K562 (cell line): ENCODE measurements around the gene KATNB1. TPM values are rescaled to one million over a fixed set of nuclear protein-coding genes. Genes with fewer than 3 reads are reported as not detected.

ENCODE experiments used
- ATAC-seq: fragments of 200-7000 bp; cut with Tn5 transposase; 3 replicates; pipeline ENCODE4 v1.9.1; 2020; ENCODE audit warnings: moderate library complexity
- BruUV-seq: library from RNA; stranded (reverse); fragments of 400-500 nt; replicated peaks from 2 replicates; lab custom pipeline; 2021; lab: Mats Ljungman, UMichigan
- CTCF ChIA-PET: fragments of 300-600 bp; formaldehyde crosslinking; extraction: SDS; loops from one replicate; lab custom pipeline; 2021; ENCODE audit warnings: low intra/inter-chr PET ratio; lab: Yijun Ruan, JAX
- POLR2A ChIA-PET: fragments of 300-600, 350-650 bp; sonication (Branson Sonifier 250); formaldehyde crosslinking; extraction: SDS; loops from one replicate; lab custom pipeline; 2021; ENCODE audit warnings: antibody characterized with exemption, inconsistent platforms; lab: Yijun Ruan, JAX
- DNase-seq, 4 experiments: peaks; one replicate each; pipeline versions ENCODE4 v3.0.0 to v3.0.0-alpha.2; 2011 to 2018; ENCODE audit warnings: low spot score in 3 of 4, mixed read lengths in 3 of 4; ENCODE audit errors: extremely low read depth in 1 of 4
- FAIRE-seq: peaks from 2 replicates; lab custom pipeline; 2011; peaks lifted over from hg19 to GRCh38; lab: Jason Lieb, UNC
- H2AFZ ChIP-seq: 2 replicates; pipeline ENCODE4 v1.6.0; 2011; ENCODE audit warnings: low read depth, low read length, control low read depth, inconsistent platforms
- H3K27ac ChIP-seq: fragments of 200-600 bp; 3 replicates; pipeline ENCODE4 v1.8.0; 2011; ENCODE audit warnings: low read depth, mild to moderate bottlenecking, control low read depth, inconsistent platforms, low read length, moderate library complexity, mixed read lengths; ENCODE audit errors: extremely low read depth
- H3K27me3 ChIP-seq, 2 experiments: fragments of 300-600 bp in 1 of 2; 2 replicates in 1 of 2; 3 replicates in 1 of 2; pipeline versions ENCODE4 v1.6.0 to v1.8.0; 2011; ENCODE audit warnings: inconsistent platforms in 2 of 2, low read length in 2 of 2, mild to moderate bottlenecking in 1 of 2, mixed read lengths in 1 of 2, moderate library complexity in 1 of 2; ENCODE audit not compliant: control insufficient read depth in 2 of 2, insufficient read depth in 2 of 2
- H3K36me3 ChIP-seq: fragments of 300-600 bp; 3 replicates; pipeline ENCODE4 v1.8.0; 2011; ENCODE audit warnings: mild to moderate bottlenecking, low read length, inconsistent platforms; ENCODE audit not compliant: control insufficient read depth, insufficient read depth
- H3K4me1 ChIP-seq, 2 experiments: fragments of 200-600 bp in 1 of 2; replicated peaks in 1 of 2; 2 replicates in 1 of 2; 3 replicates in 1 of 2; pipeline versions ENCODE4 v1.5.1 to v1.8.0; 2011; ENCODE audit warnings: inconsistent platforms in 2 of 2, low read length in 2 of 2, mild to moderate bottlenecking in 1 of 2, mixed read lengths in 1 of 2, moderate library complexity in 1 of 2; ENCODE audit not compliant: control insufficient read depth in 2 of 2, insufficient read depth in 2 of 2
- H3K4me2 ChIP-seq: 2 replicates; pipeline ENCODE4 v1.6.1; 2011; ENCODE audit warnings: low read length, control low read depth, inconsistent platforms, mixed read lengths; ENCODE audit not compliant: insufficient read depth
- H3K4me3 ChIP-seq: fragments of 200-600 bp; sonication (generic), shearing (Covaris generic); 2 replicates; pipeline ENCODE4 v1.5.1; 2016; ENCODE audit warnings: control low read depth, inconsistent platforms
- H3K79me2 ChIP-seq: fragments of 200-600 bp; 3 replicates; pipeline ENCODE4 v1.8.0; 2011; ENCODE audit warnings: low read length, inconsistent platforms; ENCODE audit not compliant: control insufficient read depth, insufficient read depth
- H3K9ac ChIP-seq, 2 experiments: 2 replicates each; pipeline versions ENCODE4 v1.6.0 to v1.6.1; 2011; ENCODE audit warnings: low read depth in 2 of 2, low read length in 2 of 2, control low read depth in 1 of 2, inconsistent platforms in 1 of 2, mild to moderate bottlenecking in 1 of 2, mixed read lengths in 1 of 2; ENCODE audit not compliant: insufficient read depth in 1 of 2
- H3K9me1 ChIP-seq: one replicate; pipeline ENCODE4 v1.6.0; 2011; ENCODE audit warnings: inconsistent platforms, mild to moderate bottlenecking, low read length, moderate library complexity; ENCODE audit not compliant: control insufficient read depth, insufficient read depth
- H3K9me3 ChIP-seq: replicated peaks from 2 replicates; pipeline ENCODE4 v1.5.1; 2011; ENCODE audit warnings: low read depth, low read length, inconsistent platforms; ENCODE audit not compliant: control insufficient read depth, insufficient read depth
- H4K20me1 ChIP-seq: replicated peaks from 2 replicates; pipeline ENCODE4 v1.6.1; 2011; ENCODE audit warnings: low read length, inconsistent platforms, mixed read lengths; ENCODE audit not compliant: control insufficient read depth, insufficient read depth
- DPF2 ChIP-seq: fragments of 450-650 bp; IDR thresholded peaks from 2 replicates; pipeline ENCODE4 v1.6.1; 2016
- FIP1L1 ChIP-seq: fragments of 200-400 bp; formaldehyde crosslinking; IDR thresholded peaks from 2 replicates; pipeline ENCODE4 v1.6.1; 2018; ENCODE audit warnings: mild to moderate bottlenecking, low read depth, low read length; ENCODE audit not compliant: poor library complexity, severe bottlenecking
- NFRKB ChIP-seq: fragments of 450-650 bp; IDR thresholded peaks from 2 replicates; pipeline ENCODE4 v1.6.1; 2016; ENCODE audit warnings: low read depth
- RBM39 ChIP-seq: fragments of 200-400 bp; formaldehyde crosslinking; optimal IDR thresholded peaks from 2 replicates; pipeline ENCODE3; 2018; ENCODE audit warnings: low read depth, low read length
- TARDBP ChIP-seq: fragments of 450-650 bp; IDR thresholded peaks from 2 replicates; pipeline ENCODE4 v1.6.1; 2016
- WGBS: fragments of 100-300 bp; shearing (Covaris generic); methylation state at CpG from one replicate; pipeline ENCODE4 v1.1.6; 2016; ENCODE audit warnings: low coverage, mixed read lengths; ENCODE audit not compliant: insufficient coverage; ENCODE audit errors: missing lambda C conversion rate; 5-methylcytosine and 5-hydroxymethylcytosine counted together
- in situ Hi-C: fragments of 300-500 bp; cut with MboI; formaldehyde crosslinking; loops from 4 replicates; pipeline ENCODE4 v1.15.0; 2018; ENCODE audit warnings: inconsistent platforms, mixed read lengths
- intact Hi-C: fragments of 100-400 bp; cut with micrococcal nuclease; formaldehyde crosslinking; loops from 2 replicates; pipeline ENCODE4 v1.14.2; 2022
- polyA plus RNA-seq, 8 experiments: library from polyadenylated mRNA; depleted of rRNA in 4 of 8; stranded (reverse) in 5 of 8; unstranded in 3 of 8; fragments of >200 nt; fragmentation: Nextera tagmentation in 2 of 8; fragmentation: Illumina TruSeq in 1 of 8; extraction: Ambion mirVana in 2 of 8; extraction: Trizol in 1 of 8; gene quantifications; 2 replicates each; pipeline versions ENCODE4 v1.2.1 to v1.2.3, GENCODE V29; 2011 to 2014; ENCODE audit warnings: inconsistent platforms in 1 of 8, missing spikeins in 1 of 8
- total RNA-seq, 7 experiments: library from RNA; depleted of rRNA in 6 of 7; stranded (reverse); fragments of >200 nt in 6 of 7; fragmentation: Illumina TruSeq in 2 of 7; extraction: Trizol in 2 of 7; gene quantifications; 2 replicates each; pipeline versions ENCODE4 v1.2.1 to v1.2.3, GENCODE V29; 2011 to 2021; ENCODE audit warnings: low replicate concordance in 1 of 7
- TF ChIP-seq, protein P1 (sequence below): fragments of 250-450 bp; sonication (Bioruptor Pico); IDR thresholded peaks from 2 replicates; pipeline ENCODE4 v1.5.0; 2021
- TF ChIP-seq, protein P2 (sequence below): sonication (generic); formaldehyde crosslinking; IDR thresholded peaks from 2 replicates; pipeline ENCODE4 v1.8.1; 2022; ENCODE audit warnings: missing genetic modification reagents
- TF ChIP-seq, protein P3 (sequence below): fragments of 450-650 bp; formaldehyde crosslinking; IDR thresholded peaks from 2 replicates; pipeline ENCODE4 v1.4.0; 2020; ENCODE audit warnings: mild to moderate bottlenecking, moderate library complexity
- TF ChIP-seq, protein P4 (sequence below): fragments of 250-450 bp; sonication (Bioruptor Pico); IDR thresholded peaks from 2 replicates; pipeline ENCODE4 v1.5.0; 2021; ENCODE audit warnings: mild to moderate bottlenecking, borderline replicate concordance
- TF ChIP-seq, protein P5 (sequence below): fragments of 450-650 bp; IDR thresholded peaks from 2 replicates; pipeline ENCODE4 v1.6.1; 2016

Gene KATNB1
- total and polyA plus RNA-seq, 9 of the 15 experiments (the other 6 are each of a cell fraction or from before 2014, with no cell fraction given) = 1.2 to 52.6 (median 21.9) TPM

DNA sequence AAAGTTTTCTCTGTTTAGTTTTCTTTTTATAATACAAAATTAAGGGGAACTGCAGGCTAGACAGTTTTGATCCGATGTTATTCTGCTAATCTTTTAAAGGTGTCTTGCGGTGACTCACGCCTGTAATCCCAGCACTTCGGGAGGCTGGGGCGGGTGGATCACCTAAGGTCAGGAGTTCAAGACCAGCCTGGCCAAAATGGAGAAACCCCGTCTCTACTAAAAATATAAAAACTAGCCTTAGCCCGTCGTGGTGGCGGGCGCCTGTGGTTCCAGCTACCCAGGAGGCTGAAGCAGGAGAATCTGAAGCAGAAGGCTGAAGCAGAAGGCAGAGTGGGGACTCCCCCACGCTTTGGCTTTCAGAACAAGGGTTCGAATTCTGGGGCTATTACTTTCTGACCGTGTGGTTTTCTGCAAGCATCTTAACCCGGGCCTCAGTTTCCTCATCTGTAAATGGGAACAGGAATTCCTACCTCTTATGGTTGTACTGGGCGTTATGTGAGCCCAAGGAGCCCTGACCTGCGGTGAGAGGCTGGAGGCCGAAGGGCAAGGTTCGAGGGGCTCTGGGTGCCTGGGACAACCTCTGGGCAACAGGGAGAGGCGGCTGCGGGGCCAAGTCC is 1.2 kb upstream of the KATNB1 start:
- H3K9ac ChIP-seq = peak overlapping the region; percentile 89 to 100
- peak overlapping the region; percentile 88 for H3K4me2 ChIP-seq
- H3K4me3 ChIP-seq = peak overlapping the region; percentile 67
- 0 out of 2 replicates have a peak, but pooled peaks cover 3% of the 10 kb centered on the region for H3K9me3 ChIP-seq
- peaks cover 12% of the 10 kb centered on the region; the same call in 1 of the 3 replicates for H3K36me3 ChIP-seq
- intact Hi-C loops = loop anchor here (10.0 kb wide), 1 partner anchor 270 kb away; the partner anchor contains the start of genes USB1 and ZNF319
- peak overlapping the region; percentile 86 for H3K27ac ChIP-seq
- H3K27me3 ChIP-seq = no peaks in the 10 kb centered on the region
- peak overlapping the region; percentile 84 for H2AFZ ChIP-seq
- peaks cover 17% of the 10 kb centered on the region for H3K79me2 ChIP-seq
- H4K20me1 ChIP-seq = no peaks in the 10 kb centered on the region
- H3K4me1 ChIP-seq = peaks cover 10 to 34% of the 10 kb centered on the region in 2 experiments; a peak in 3 of 5 replicates
- in situ Hi-C loops = no loop called here
- WGBS = under 1% methylated on average over 18 of the region's 20 CpGs
- POLR2A ChIA-PET = interaction anchor here (0.6 to 3.3 kb wide), 10 partner anchors 8 to 963 kb away, joined by 3 to 12 read pairs (median 4); no protein-coding TSS in a partner anchor
- ATAC-seq (peak; percentile 14; the same call in 1 of the 3 replicates), DNase-seq (peak in 1 of 4 experiments; percentile 39), FAIRE-seq (peak; percentile 75)
- no TSS peak for BruUV-seq
- H3K9me1 ChIP-seq = no peaks in the 10 kb centered on the region
- CTCF ChIA-PET = interaction anchor here (3.6 kb wide), 1 partner anchor 86 kb away, joined by 19 read pairs; no protein-coding TSS in a partner anchor
- TF ChIP-seq DPF2 (peak; percentile 66), RBM39 (no peak), TARDBP (no peak), NFRKB (no peak), FIP1L1 (no peak)
- TF ChIP-seq, protein P1, sequence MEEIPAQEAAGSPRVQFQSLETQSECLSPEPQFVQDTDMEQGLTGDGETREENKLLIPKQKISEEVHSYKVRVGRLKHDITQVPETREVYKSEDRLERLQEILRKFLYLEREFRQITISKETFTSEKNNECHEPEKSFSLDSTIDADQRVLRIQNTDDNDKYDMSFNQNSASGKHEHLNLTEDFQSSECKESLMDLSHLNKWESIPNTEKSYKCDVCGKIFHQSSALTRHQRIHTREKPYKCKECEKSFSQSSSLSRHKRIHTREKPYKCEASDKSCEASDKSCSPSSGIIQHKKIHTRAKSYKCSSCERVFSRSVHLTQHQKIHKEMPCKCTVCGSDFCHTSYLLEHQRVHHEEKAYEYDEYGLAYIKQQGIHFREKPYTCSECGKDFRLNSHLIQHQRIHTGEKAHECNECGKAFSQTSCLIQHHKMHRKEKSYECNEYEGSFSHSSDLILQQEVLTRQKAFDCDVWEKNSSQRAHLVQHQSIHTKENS (CRISPR knock-in tag) = no peak
- TF ChIP-seq, protein P2, sequence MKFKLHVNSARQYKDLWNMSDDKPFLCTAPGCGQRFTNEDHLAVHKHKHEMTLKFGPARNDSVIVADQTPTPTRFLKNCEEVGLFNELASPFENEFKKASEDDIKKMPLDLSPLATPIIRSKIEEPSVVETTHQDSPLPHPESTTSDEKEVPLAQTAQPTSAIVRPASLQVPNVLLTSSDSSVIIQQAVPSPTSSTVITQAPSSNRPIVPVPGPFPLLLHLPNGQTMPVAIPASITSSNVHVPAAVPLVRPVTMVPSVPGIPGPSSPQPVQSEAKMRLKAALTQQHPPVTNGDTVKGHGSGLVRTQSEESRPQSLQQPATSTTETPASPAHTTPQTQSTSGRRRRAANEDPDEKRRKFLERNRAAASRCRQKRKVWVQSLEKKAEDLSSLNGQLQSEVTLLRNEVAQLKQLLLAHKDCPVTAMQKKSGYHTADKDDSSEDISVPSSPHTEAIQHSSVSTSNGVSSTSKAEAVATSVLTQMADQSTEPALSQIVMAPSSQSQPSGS (CRISPR knock-in tag) = no peak
- TF ChIP-seq, protein P3, sequence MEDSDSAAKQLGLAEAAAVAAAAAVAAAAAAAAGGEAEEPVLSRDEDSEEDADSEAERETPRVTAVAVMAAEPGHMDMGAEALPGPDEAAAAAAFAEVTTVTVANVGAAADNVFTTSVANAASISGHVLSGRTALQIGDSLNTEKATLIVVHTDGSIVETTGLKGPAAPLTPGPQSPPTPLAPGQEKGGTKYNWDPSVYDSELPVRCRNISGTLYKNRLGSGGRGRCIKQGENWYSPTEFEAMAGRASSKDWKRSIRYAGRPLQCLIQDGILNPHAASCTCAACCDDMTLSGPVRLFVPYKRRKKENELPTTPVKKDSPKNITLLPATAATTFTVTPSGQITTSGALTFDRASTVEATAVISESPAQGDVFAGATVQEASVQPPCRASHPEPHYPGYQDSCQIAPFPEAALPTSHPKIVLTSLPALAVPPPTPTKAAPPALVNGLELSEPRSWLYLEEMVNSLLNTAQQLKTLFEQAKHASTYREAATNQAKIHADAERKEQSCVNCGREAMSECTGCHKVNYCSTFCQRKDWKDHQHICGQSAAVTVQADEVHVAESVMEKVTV (CRISPR knock-in tag) = no peak
- TF ChIP-seq, protein P4, sequence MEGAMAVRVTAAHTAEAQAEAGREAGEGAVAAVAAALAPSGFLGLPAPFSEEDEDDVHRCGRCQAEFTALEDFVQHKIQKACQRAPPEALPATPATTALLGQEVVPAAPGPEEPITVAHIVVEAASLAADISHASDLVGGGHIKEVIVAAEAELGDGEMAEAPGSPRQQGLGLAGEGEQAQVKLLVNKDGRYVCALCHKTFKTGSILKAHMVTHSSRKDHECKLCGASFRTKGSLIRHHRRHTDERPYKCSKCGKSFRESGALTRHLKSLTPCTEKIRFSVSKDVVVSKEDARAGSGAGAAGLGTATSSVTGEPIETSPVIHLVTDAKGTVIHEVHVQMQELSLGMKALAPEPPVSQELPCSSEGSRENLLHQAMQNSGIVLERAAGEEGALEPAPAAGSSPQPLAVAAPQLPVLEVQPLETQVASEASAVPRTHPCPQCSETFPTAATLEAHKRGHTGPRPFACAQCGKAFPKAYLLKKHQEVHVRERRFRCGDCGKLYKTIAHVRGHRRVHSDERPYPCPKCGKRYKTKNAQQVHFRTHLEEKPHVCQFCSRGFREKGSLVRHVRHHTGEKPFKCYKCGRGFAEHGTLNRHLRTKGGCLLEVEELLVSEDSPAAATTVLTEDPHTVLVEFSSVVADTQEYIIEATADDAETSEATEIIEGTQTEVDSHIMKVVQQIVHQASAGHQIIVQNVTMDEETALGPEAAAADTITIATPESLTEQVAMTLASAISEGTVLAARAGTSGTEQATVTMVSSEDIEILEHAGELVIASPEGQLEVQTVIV (CRISPR knock-in tag) = no peak
- TF ChIP-seq, protein P5, sequence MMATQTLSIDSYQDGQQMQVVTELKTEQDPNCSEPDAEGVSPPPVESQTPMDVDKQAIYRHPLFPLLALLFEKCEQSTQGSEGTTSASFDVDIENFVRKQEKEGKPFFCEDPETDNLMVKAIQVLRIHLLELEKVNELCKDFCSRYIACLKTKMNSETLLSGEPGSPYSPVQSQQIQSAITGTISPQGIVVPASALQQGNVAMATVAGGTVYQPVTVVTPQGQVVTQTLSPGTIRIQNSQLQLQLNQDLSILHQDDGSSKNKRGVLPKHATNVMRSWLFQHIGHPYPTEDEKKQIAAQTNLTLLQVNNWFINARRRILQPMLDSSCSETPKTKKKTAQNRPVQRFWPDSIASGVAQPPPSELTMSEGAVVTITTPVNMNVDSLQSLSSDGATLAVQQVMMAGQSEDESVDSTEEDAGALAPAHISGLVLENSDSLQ = no peak
